HEK293 (cell line): ENCODE data around the gene RBFOX2.

Experiments
- CTCF ChIA-PET: fragments of 350-600 bp; formaldehyde crosslinking; extraction: SDS; loops from one replicate; lab custom pipeline; 2021; ENCODE audit warnings: antibody characterized with exemption; lab: Yijun Ruan, JAX
- POLR2A ChIA-PET: fragments of 300-600 bp; formaldehyde crosslinking; extraction: SDS; loops from one replicate; lab custom pipeline; 2020; ENCODE audit warnings: antibody characterized with exemption, inconsistent platforms; lab: Yijun Ruan, JAX
- H3K27ac ChIP-seq: fragments of 200-500 bp; sonication (Bioruptor generic); 2 replicates; pipeline ENCODE4 v1.5.1; 2014; ENCODE audit warnings: low read depth, low read length, control low read depth, inconsistent platforms; ENCODE audit errors: extremely low read depth
- H3K36me3 ChIP-seq, 2 experiments: fragments of 200-500 bp in 1 of 2; sonication (Bioruptor generic) in 1 of 2; 1 replicate in 1 of 2; 2 replicates in 1 of 2; pipeline ENCODE4 v1.5.1; 2014 to 2017; ENCODE audit warnings: inconsistent platforms in 2 of 2, low read length in 2 of 2; ENCODE audit not compliant: control insufficient read depth in 2 of 2, insufficient read depth in 1 of 2
- H3K4me1 ChIP-seq: fragments of 200-500 bp; sonication (Bioruptor generic); 2 replicates; pipeline ENCODE4 v1.5.1; 2014; ENCODE audit warnings: mild to moderate bottlenecking, low read length, inconsistent platforms; ENCODE audit not compliant: control insufficient read depth, insufficient read depth
- H3K4me3 ChIP-seq: 2 replicates; pipeline ENCODE4 v1.5.1; 2011; ENCODE audit warnings: low read depth, mild to moderate bottlenecking, control low read depth, low read length, moderate library complexity
- H3K9me3 ChIP-seq: fragments of 200-500 bp; sonication (Bioruptor generic); 2 replicates; pipeline ENCODE4 v1.5.1; 2014; ENCODE audit warnings: low read depth, low read length, inconsistent platforms; ENCODE audit not compliant: control insufficient read depth, insufficient read depth
- BCL6B ChIP-seq: fragments of 450-650 bp; formaldehyde crosslinking; IDR thresholded peaks from 2 replicates; pipeline ENCODE4 v1.5.1; 2017; ENCODE audit warnings: missing biosample characterization, missing genetic modification characterization
- IKZF3 ChIP-seq: fragments of 450-650 bp; IDR thresholded peaks from 2 replicates; pipeline ENCODE4 v1.5.0; 2018; ENCODE audit warnings: missing biosample characterization, mild to moderate bottlenecking, missing genetic modification characterization, moderate library complexity
- KLF1 ChIP-seq: fragments of 450-650 bp; formaldehyde crosslinking; IDR thresholded peaks from 2 replicates; pipeline ENCODE4 v1.5.1; 2016; ENCODE audit warnings: missing biosample characterization, missing genetic modification characterization
- PATZ1 ChIP-seq: fragments of 450-650 bp; formaldehyde crosslinking; IDR thresholded peaks from 2 replicates; pipeline ENCODE4 v1.5.1; 2016; ENCODE audit warnings: missing biosample characterization, missing genetic modification characterization
- PRDM10 ChIP-seq: fragments of 450-650 bp; formaldehyde crosslinking; IDR thresholded peaks from 2 replicates; pipeline ENCODE4 v1.5.1; 2016; ENCODE audit warnings: missing biosample characterization, missing genetic modification characterization
- PRDM6 ChIP-seq: fragments of 450-650 bp; formaldehyde crosslinking; IDR thresholded peaks from 2 replicates; pipeline ENCODE4 v1.5.1; 2017; ENCODE audit warnings: missing biosample characterization, missing genetic modification characterization
- SP7 ChIP-seq: fragments of 450-650 bp; formaldehyde crosslinking; IDR thresholded peaks from 2 replicates; pipeline ENCODE4 v1.5.1; 2016; ENCODE audit warnings: missing biosample characterization, missing genetic modification characterization
- ZBTB10 ChIP-seq: fragments of 450-650 bp; formaldehyde crosslinking; IDR thresholded peaks from 2 replicates; pipeline ENCODE4 v1.5.1; 2016; ENCODE audit warnings: missing biosample characterization, missing genetic modification characterization
- ZBTB7A ChIP-seq: fragments of 450-650 bp; formaldehyde crosslinking; IDR thresholded peaks from 2 replicates; pipeline ENCODE4 v1.5.1; 2016; ENCODE audit warnings: low read depth, missing biosample characterization, missing genetic modification characterization
- ZNF121 ChIP-seq: fragments of 450-650 bp; formaldehyde crosslinking; IDR thresholded peaks from 2 replicates; pipeline ENCODE4 v1.5.1; 2016; ENCODE audit warnings: missing biosample characterization, missing genetic modification characterization
- ZNF140 ChIP-seq: fragments of 450-650 bp; formaldehyde crosslinking; IDR thresholded peaks from 2 replicates; pipeline ENCODE4 v1.5.1; 2016; ENCODE audit warnings: missing biosample characterization, missing genetic modification characterization
- ZNF211 ChIP-seq: fragments of 450-650 bp; formaldehyde crosslinking; IDR thresholded peaks from 2 replicates; pipeline ENCODE4 v1.5.1; 2016; ENCODE audit warnings: low read depth, missing biosample characterization, missing genetic modification characterization
- ZNF366 ChIP-seq: fragments of 450-650 bp; formaldehyde crosslinking; conservative IDR thresholded peaks from 2 replicates; pipeline ENCODE4 v1.5.1; 2016; ENCODE audit warnings: missing biosample characterization, missing genetic modification characterization
- ZNF548 ChIP-seq: fragments of 450-650 bp; formaldehyde crosslinking; IDR thresholded peaks from 2 replicates; pipeline ENCODE4 v1.5.1; 2016; ENCODE audit warnings: missing biosample characterization, missing genetic modification characterization
- ZNF664 ChIP-seq: fragments of 450-650 bp; formaldehyde crosslinking; IDR thresholded peaks from 2 replicates; pipeline ENCODE4 v1.5.1; 2016; ENCODE audit warnings: missing biosample characterization, missing genetic modification characterization
- ZNF768 ChIP-seq: fragments of 450-650 bp; formaldehyde crosslinking; IDR thresholded peaks from 2 replicates; pipeline ENCODE4 v1.5.1; 2018; ENCODE audit warnings: missing biosample characterization, mild to moderate bottlenecking, missing genetic modification characterization

RBFOX2 gene

GRCh38 chr22:36010090-36010489 lies 18.5 kb downstream of the RBFOX2 start (continued):
- no peak for TF ChIP-seq BCL6B
- TF ChIP-seq ZBTB10 (tag by site-specific recombination): no peak
- TF ChIP-seq ZNF548 (tag by site-specific recombination): no peak

- Histone ChIP-seq H3K4me3 (no peak overlapping the region), H3K36me3 (no peaks in the 10 kb centered on the region), H3K27ac (no peak overlapping the region), H3K4me1 (peaks cover 24% of the 10 kb centered on the region)
- TF ChIP-seq ZNF140 (tag by site-specific recombination) (no peak), SP7 (tag by site-specific recombination) (no peak), ZNF664 (peak; percentile 77; the same call in 1 of the 2 replicates), PRDM6 (tag by site-specific recombination) (peak; percentile 85), ZNF768 (tag by site-specific recombination) (peak; percentile 66), IKZF3 (tag by site-specific recombination) (no peak)
- TF ChIP-seq, all 188 proteins: peak for 3
- H3K9me3 ChIP-seq: no peaks in the 10 kb centered on the region
- ChIA-PET POLR2A (no interaction called here), CTCF (interaction anchor here (0.6 to 1.6 kb wide), 3 partner anchors 16 to 57 kb away, joined by 3 to 7 read pairs (median 4); no protein-coding TSS in a partner anchor)
These were observed 19.5 kb downstream of the RBFOX2 start for GRCh38 chr22:36009085-36009484.

GRCh38 chr22:36008565-36008964 lies 20.1 kb downstream of the RBFOX2 start:
- peak; percentile 67; the same call in 1 of the 2 replicates for TF ChIP-seq PRDM10
- no peak for TF ChIP-seq ZNF211 (tag by site-specific recombination)
- TF ChIP-seq ZNF548 (tag by site-specific recombination): 0 out of 2 replicates have a peak, but pooled peaks have one; percentile 27
- TF ChIP-seq ZNF366 (tag by site-specific recombination): 0 out of 2 replicates have a peak, but pooled peaks have one; percentile 28
- TF ChIP-seq KLF1 (tag by site-specific recombination): peak; percentile 45; the same call in 1 of the 2 replicates
- 0 out of 2 replicates have a peak, but pooled peaks have one; percentile 9 for TF ChIP-seq ZNF121 (tag by site-specific recombination)
- TF ChIP-seq PATZ1 (tag by site-specific recombination): 0 out of 2 replicates have a peak, but pooled peaks have one; percentile 16
- no peak for TF ChIP-seq ZBTB7A (tag by site-specific recombination)
- Histone ChIP-seq H3K9me3 (no peaks in the 10 kb centered on the region), H3K36me3 (no peaks in the 10 kb centered on the region), H3K27ac (no peak overlapping the region), H3K4me3 (no peak overlapping the region), H3K4me1 (peaks cover 24% of the 10 kb centered on the region)
- ChIA-PET CTCF (interaction anchor here (0.6 to 1.6 kb wide), 3 partner anchors 16 to 57 kb away, joined by 3 to 7 read pairs (median 4); no protein-coding TSS in a partner anchor), POLR2A (no interaction called here)
